ENCODE data around the gene KRT7. TPM values are rescaled to one million over a fixed set of nuclear protein-coding genes. Genes with fewer than 3 reads are reported as not detected.
"Not testable (repeated sequence)": the region's sequence is repeated elsewhere in the genome, so short reads cannot be mapped to it uniquely, and the experiment has no call there.

The KRT7 gene
- total RNA-seq, 1 experiment from 2014 or later: 10.0 TPM

DNA sequence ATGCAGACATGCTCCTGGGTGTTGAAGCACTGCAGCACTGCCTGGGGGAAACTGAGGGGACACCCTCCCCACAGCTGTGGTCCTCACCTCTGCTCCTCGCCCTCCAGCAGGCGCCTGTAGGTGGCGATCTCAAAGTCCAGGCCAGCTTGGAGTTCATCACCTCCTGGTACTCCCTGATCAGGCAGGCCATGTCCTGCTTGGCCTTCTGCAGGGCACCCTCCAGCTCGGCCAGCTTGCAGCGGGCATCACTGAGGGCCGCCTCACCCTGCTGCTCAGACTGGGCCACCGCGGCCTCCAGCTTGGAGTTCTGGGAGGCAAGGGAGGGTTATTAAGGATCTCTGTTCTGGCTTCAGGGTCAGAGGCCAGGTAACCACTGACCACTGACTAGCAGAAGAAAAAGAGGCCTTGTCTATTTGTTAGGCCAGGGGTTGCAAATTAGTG is 19.2 kb downstream of the KRT7 start:
- not testable (repeated sequence) for H3K9me3 ChIP-seq (ENCODE audit: control insufficient read depth, low read depth, low read length); H2BK5ac ChIP-seq (ENCODE audit: insufficient read length, low read length); H2AK5ac ChIP-seq (ENCODE audit: insufficient read length, low read length); H4K91ac ChIP-seq (ENCODE audit: insufficient read length, low read depth, low read length); H3K27ac Mint-ChIP-seq; H2AFZ ChIP-seq (ENCODE audit: low read length); H3K18ac ChIP-seq (ENCODE audit: insufficient read length, low read depth, low read length); H2BK15ac ChIP-seq (ENCODE audit: low read depth, low read length); H3K56ac ChIP-seq (ENCODE audit: insufficient read length, low read depth, low read length); H2BK12ac ChIP-seq (ENCODE audit: insufficient read length, low read depth, low read length); H4K8ac ChIP-seq (replicated peaks; ENCODE audit: insufficient read length, low read depth, low read length); H3K36me3 Mint-ChIP-seq (ENCODE audit: insufficient read depth in 1 of 3, low read depth in 3 of 3); H3K27me3 ChIP-seq (ENCODE audit: insufficient read depth, low read length); H3K4me2 ChIP-seq (ENCODE audit: insufficient read depth, insufficient read length, low read length); H3K9me3 Mint-ChIP-seq; H3K23me2 ChIP-seq (ENCODE audit: insufficient read length, low read depth, low read length, poor library complexity, severe bottlenecking); H3K23ac ChIP-seq (ENCODE audit: insufficient read length, low read depth, low read length); H4K20me1 ChIP-seq (ENCODE audit: control insufficient read depth, insufficient read depth, insufficient read length); H3K27ac ChIP-seq (ENCODE audit: insufficient read length, low read depth, low read length); H3K79me2 ChIP-seq (ENCODE audit: insufficient read depth, low read length); H3K4me3 Mint-ChIP-seq; H2BK120ac ChIP-seq (ENCODE audit: low read depth, low read length, poor library complexity, severe bottlenecking); H2BK20ac ChIP-seq (ENCODE audit: low read depth, low read length, poor library complexity, severe bottlenecking); H3K4ac ChIP-seq (ENCODE audit: low read depth, low read length); H3K14ac ChIP-seq (ENCODE audit: insufficient read depth, low read length); H4K5ac ChIP-seq (ENCODE audit: insufficient read length, low read depth, low read length); H3T11ph ChIP-seq (ENCODE audit: low read length); H3K4me1 ChIP-seq (ENCODE audit: insufficient read depth, low read length); H3K79me1 ChIP-seq (ENCODE audit: insufficient read depth, low read depth, low read length, poor library complexity, severe bottlenecking); H3K9ac ChIP-seq (ENCODE audit: extremely low read depth, insufficient read length, low read length)
- peak; percentile 65 for DNase-seq
- H3K4me1 Mint-ChIP-seq: peaks cover 28 to 34% of the 10 kb centered on the region in 2 experiments
- WGBS (ENCODE audit: extremely low coverage, insufficient read length, low lambda C conversion rate): no CpG with 5 or more reads among the region's 8 CpGs
- peaks cover 88% of the 10 kb centered on the region for H3K27me3 Mint-ChIP-seq (ENCODE audit: low read depth)
- TF ChIP-seq, protein P1, sequence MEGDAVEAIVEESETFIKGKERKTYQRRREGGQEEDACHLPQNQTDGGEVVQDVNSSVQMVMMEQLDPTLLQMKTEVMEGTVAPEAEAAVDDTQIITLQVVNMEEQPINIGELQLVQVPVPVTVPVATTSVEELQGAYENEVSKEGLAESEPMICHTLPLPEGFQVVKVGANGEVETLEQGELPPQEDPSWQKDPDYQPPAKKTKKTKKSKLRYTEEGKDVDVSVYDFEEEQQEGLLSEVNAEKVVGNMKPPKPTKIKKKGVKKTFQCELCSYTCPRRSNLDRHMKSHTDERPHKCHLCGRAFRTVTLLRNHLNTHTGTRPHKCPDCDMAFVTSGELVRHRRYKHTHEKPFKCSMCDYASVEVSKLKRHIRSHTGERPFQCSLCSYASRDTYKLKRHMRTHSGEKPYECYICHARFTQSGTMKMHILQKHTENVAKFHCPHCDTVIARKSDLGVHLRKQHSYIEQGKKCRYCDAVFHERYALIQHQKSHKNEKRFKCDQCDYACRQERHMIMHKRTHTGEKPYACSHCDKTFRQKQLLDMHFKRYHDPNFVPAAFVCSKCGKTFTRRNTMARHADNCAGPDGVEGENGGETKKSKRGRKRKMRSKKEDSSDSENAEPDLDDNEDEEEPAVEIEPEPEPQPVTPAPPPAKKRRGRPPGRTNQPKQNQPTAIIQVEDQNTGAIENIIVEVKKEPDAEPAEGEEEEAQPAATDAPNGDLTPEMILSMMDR (conservative IDR thresholded peaks at IDR 0.05): peak; percentile 65
